Left colon (tissue), 2 donors: ENCODE measurements around the gene CD2AP. TPM values are rescaled to one million over a fixed set of nuclear protein-coding genes. Genes with fewer than 3 reads are reported as not detected.
A peak's percentile ranks its signal among the peaks of the same experiment; 100 is the strongest.
"Not testable (repeated sequence)": the region's sequence is repeated elsewhere in the genome, so short reads cannot be mapped to it uniquely, and the experiment has no call there.

Experiments
- ATAC-seq: fragments of 200-7000 bp; cut with Tn5 transposase; one replicate; pipeline ENCODE4 v1.9.1; 2020; ENCODE audit warnings: mild to moderate bottlenecking, moderate library complexity
- DNase-seq, 2 donors: peaks; one replicate each; pipeline ENCODE4 v3.0.0-alpha.2; 2020
- intact Hi-C, 2 donors: fragments of 100-400 bp; cut with DNase I in 1 of 2; cut with micrococcal nuclease in 1 of 2; formaldehyde crosslinking; loops; one replicate each; pipeline versions ENCODE4 v1.11.2 to v1.14.0; 2022; cut with DNase I, micrococcal nuclease
- total RNA-seq, 2 donors: library from RNA; stranded (reverse); fragmentation: NEBNext Ultra II Directional; extraction: Animal tissue kit (Norgen Biotek cat#: 25700); gene quantifications; one replicate each; pipeline ENCODE4 v1.2.1, GENCODE V29; 2021
- donor health status: DM: no; HTN: no; CAD: no.
- donor health status: DM: yes; HTN: yes; CAD: no.

Gene CD2AP
- total RNA-seq, 2 donors from 2014 or later = 103 to 111 TPM

GRCh38 chr6:47455533-47456209 lies 21.9 kb upstream of the CD2AP start:
- DNase-seq (no peak), ATAC-seq (no peak)
- intact Hi-C loops = no loop called here

DNA sequence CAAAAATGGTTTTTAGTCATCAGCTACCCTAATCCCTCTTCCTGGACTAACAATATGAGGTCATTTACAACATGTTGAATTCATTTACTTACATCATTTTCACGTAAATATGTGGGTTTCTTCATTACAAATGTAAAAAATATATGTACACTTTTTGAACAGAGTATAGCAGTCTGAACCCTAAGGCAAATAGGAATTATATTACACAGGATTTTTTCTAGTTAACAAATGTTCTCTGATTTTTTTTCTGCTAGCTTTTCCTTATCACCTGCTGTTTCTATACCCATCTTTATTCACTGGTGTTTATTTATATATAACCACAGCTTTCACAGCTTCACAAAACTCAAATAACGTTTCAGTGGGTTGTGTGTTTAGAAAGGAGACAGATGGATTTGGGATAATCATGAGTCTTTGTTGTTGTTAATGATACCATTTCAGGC lies 21.0 kb upstream of the CD2AP start:
- no peak for ATAC-seq
- intact Hi-C loops = no loop called here
- DNase-seq = no peak

- no peak for ATAC-seq
- DNase-seq = no peak
- intact Hi-C loops = no loop called here
These were observed 20.2 kb upstream of the CD2AP start for GRCh38 chr6:47457370-47457769.

- no peak for DNase-seq
- intact Hi-C loops = no loop called here
- no peak for ATAC-seq
These were observed 13.5 kb upstream of the CD2AP start for GRCh38 chr6:47464052-47464451.

DNA sequence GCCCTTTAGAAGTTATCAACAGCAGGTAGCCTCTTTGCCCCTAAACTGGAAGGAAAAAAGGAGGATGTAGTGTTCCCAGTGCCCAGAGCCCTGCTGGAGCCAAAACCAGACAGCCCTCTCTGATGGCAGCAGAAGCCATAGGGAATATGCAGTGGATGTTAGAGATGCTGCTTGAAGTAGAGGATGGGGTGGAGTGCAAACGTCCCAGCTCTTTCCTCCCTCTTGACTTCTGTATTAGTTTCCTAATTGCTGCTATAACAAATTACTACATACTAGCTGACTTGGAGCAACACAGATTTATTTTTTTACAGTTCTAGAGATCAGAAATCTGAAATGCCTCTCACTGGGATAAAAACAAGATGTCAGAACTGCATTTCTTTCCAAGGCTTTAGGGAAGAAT lies 12.5 kb upstream of the CD2AP start:
- DNase-seq (no peak), ATAC-seq (no peak)

DNA sequence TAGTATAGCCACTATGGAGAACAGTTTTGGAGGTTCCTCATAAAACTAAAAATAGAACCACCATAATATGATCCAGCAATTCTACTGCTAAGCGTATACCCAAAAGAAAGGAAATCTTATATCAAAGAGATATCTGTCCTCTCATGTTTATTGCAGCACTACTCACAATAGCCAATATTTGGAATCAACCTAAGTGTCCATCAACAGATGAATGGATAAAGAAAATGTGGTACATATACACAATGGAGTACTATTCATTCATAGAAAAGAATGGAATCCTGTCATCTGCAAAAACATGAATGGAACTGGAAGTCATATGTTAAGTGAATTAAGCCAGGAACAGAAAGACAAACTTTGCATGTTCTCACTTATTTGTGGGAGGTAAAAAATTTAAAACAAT lies 5.7 kb upstream of the CD2AP start:
- intact Hi-C loops = no loop called here
- no peak for DNase-seq
- ATAC-seq = no peak

More for the DNA sequence above, 12.5 kb upstream of the CD2AP start:
- intact Hi-C loops = no loop called here

GRCh38 chr6:47473791-47474346 lies 3.7 kb upstream of the CD2AP start:
- no peak for ATAC-seq
- intact Hi-C loops = no loop called here
- DNase-seq = no peak

- intact Hi-C loops = no loop called here
- ATAC-seq (no peak), DNase-seq (no peak)
These were observed 2.2 kb upstream of the CD2AP start for GRCh38 chr6:47475319-47475816.

GRCh38 chr6:47476781-47477496 lies 650 bp upstream of the CD2AP start:
- intact Hi-C loops = no loop called here
- ATAC-seq (peak; percentile 2), DNase-seq (no peak)

DNA sequence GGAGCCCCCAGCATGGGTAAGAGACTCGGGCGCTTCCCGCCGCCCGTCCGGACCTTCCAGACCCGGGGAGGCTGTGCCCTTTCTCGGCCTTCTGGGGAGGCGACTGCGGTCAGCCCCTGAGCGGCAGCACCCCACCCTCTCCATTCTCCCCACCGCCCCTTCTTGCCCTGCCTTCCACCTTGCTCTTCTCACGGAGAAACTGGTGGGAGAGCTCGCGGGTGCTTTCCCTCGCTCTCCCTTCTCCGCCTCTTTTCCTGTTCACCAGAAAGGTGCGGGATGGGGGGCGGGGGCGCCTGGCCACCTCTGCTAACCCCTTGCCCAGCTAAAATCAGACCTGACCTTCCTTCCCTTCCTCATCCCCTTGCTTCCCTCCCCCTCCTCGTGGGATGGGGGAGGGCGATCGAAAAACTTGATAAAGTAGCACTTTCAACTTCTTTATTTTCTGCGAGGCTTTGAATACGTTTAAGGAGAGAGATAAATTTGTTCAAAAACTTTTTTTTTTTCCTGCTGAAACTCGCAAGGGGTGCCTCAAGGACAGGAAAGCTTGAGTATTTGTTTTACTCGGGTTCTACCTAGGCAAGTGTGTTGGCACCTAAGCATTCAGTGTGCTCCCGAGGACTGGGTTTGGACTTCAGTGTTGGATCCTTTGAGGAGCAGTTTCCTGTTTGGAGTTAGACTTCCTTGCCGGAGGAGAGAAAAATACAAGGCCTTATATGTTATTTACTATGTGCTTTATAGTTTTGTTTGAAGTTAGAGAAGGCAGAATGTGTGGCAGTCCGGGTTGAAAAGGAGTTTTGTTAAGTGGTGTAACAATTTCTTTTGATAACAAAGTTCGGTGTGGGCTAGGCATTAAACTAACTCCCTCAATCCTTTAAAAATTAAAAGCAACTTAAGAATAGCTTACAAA lies 897 bp downstream of the CD2AP start:
- DNase-seq (peak in 1 of 2 donors; percentile 68), ATAC-seq (peak; percentile 38)
- intact Hi-C loops = no loop called here

- intact Hi-C loops = no loop called here
- ATAC-seq (no peak), DNase-seq (no peak)
These were observed 1.5 kb downstream of the CD2AP start for GRCh38 chr6:47479140-47479508.

- intact Hi-C loops = no loop called here
- ATAC-seq (no peak), DNase-seq (no peak)
These were observed 2.3 kb downstream of the CD2AP start for GRCh38 chr6:47479874-47480273.

GRCh38 chr6:47481213-47481612 lies 3.6 kb downstream of the CD2AP start:
- DNase-seq, ATAC-seq, intact Hi-C loops: not testable (repeated sequence)

- intact Hi-C loops = no loop called here
- no peak for ATAC-seq
- DNase-seq = no peak
These were observed 4.2 kb downstream of the CD2AP start for GRCh38 chr6:47481806-47482205.

DNA sequence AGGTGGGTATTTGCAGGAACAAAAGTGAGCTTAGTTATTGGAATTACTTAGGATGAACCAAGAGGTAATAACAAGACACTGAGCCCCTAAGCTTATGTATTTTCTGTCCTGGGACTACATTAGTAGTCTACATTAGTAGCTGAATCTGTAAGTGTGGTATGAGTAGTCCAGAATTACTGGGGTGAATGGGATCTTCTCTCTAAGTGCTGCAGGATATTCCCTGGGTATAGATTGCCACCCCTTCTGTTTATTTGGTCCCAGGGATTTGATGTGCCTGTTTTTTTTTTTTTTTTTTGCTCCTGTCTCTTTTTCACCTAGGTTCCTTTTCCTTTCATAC lies 5.9 kb downstream of the CD2AP start:
- DNase-seq (no peak), ATAC-seq (no peak)
- intact Hi-C loops = no loop called here

- DNase-seq (no peak), ATAC-seq (peak; percentile 79)
- intact Hi-C loops = no loop called here
These were observed 6.4 kb downstream of the CD2AP start for GRCh38 chr6:47483853-47484546.

GRCh38 chr6:47484616-47485015 lies 7.0 kb downstream of the CD2AP start:
- ATAC-seq (no peak), DNase-seq (no peak)
- intact Hi-C loops = no loop called here

DNA sequence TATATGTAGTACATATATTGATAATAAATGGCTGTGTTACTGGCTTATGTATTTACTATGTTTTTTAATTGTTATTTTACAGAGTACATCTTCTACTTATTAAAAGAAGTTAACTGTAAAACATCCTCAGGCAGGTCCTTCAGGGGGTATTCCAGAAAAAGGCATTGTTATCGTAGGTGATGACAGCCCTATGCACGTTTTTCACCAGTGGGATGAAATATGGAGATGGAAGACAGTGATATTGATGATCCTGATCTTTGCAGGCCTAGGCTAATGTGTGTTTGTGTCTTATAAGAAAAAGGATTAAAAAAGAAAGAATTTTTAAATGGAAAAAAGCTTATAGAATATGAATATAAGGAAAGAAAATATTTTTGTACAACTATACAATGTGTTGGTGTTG lies 7.5 kb downstream of the CD2AP start:
- intact Hi-C loops = no loop called here
- ATAC-seq (no peak), DNase-seq (no peak)
